Measurements from ENCODE around the gene ELOVL7.

- TF ChIP-seq POLR2A (IDR thresholded peaks at IDR 0.05; ENCODE audit: low read length): no peak
- TF ChIP-seq GATA1 (IDR thresholded peaks at IDR 0.05; ENCODE audit: low read depth, low read length): no peak
Observed at GRCh38 chr5:60852940-60853339, 8.9 kb upstream of the ELOVL7 start.

Measured in erythroblast (primary cell).